Measurements from ENCODE around the gene CELF2.

DNA sequence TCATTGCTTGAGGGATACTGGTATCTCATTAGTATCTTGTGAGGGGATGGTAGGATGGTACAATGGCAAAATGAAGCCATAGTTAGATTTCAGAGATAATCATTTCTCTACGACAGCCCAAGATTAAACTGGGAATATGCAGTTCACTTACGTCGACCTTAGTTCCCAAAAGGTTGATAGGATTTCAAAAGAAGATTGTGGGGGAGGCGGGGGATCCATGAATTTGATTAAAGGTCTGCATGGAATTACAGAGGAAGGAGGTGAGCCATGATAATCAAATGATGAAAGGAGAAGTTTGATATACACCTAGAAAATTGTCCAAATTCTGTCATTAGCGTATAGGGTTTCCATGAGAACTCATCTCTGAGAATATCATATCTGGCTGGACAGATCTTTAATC is 206.6 kb downstream of the CELF2 start:
- TF ChIP-seq, protein P1, sequence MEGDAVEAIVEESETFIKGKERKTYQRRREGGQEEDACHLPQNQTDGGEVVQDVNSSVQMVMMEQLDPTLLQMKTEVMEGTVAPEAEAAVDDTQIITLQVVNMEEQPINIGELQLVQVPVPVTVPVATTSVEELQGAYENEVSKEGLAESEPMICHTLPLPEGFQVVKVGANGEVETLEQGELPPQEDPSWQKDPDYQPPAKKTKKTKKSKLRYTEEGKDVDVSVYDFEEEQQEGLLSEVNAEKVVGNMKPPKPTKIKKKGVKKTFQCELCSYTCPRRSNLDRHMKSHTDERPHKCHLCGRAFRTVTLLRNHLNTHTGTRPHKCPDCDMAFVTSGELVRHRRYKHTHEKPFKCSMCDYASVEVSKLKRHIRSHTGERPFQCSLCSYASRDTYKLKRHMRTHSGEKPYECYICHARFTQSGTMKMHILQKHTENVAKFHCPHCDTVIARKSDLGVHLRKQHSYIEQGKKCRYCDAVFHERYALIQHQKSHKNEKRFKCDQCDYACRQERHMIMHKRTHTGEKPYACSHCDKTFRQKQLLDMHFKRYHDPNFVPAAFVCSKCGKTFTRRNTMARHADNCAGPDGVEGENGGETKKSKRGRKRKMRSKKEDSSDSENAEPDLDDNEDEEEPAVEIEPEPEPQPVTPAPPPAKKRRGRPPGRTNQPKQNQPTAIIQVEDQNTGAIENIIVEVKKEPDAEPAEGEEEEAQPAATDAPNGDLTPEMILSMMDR (conservative IDR thresholded peaks at IDR 0.05; ENCODE audit: low read depth, low read length) = no peak
- no peak for TF ChIP-seq MXI1 (IDR thresholded peaks at IDR 0.05; ENCODE audit: borderline replicate concordance, low read depth, low read length)
- TF ChIP-seq POLR2A (IDR thresholded peaks at IDR 0.05; ENCODE audit: low read depth, low read length) = no peak
- no peak for TF ChIP-seq SMC3 (IDR thresholded peaks at IDR 0.05; ENCODE audit: low read depth, low read length)
- no peak for TF ChIP-seq RAD21 (IDR thresholded peaks at IDR 0.05; ENCODE audit: low read length)
- no peak for TF ChIP-seq RFX5 (IDR thresholded peaks at IDR 0.05; ENCODE audit: low read depth, low read length)
- no peak for TF ChIP-seq MAZ (IDR thresholded peaks at IDR 0.05; ENCODE audit: borderline replicate concordance, low read depth, low read length)
- TF ChIP-seq RCOR1 (IDR thresholded peaks at IDR 0.05; ENCODE audit: insufficient replicate concordance, low read length) = no peak
- TF ChIP-seq, protein P2, sequence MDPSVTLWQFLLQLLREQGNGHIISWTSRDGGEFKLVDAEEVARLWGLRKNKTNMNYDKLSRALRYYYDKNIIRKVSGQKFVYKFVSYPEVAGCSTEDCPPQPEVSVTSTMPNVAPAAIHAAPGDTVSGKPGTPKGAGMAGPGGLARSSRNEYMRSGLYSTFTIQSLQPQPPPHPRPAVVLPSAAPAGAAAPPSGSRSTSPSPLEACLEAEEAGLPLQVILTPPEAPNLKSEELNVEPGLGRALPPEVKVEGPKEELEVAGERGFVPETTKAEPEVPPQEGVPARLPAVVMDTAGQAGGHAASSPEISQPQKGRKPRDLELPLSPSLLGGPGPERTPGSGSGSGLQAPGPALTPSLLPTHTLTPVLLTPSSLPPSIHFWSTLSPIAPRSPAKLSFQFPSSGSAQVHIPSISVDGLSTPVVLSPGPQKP (IDR thresholded peaks at IDR 0.05; ENCODE audit: borderline replicate concordance, low read depth, low read length) = no peak
